RWPE1 (cell line): ENCODE results near the gene ANKDD1B.

Experiments used
- CTCF ChIA-PET: fragments of 350-600 bp; sonication (Branson Sonifier 250); formaldehyde crosslinking; extraction: SDS; loops from one replicate; lab custom pipeline; 2021; lab: Yijun Ruan, JAX
- POLR2A ChIA-PET: fragments of 400-600 bp; formaldehyde crosslinking; extraction: SDS; loops from one replicate; lab custom pipeline; 2020; ENCODE audit warnings: antibody characterized with exemption; ENCODE audit not compliant: low non-redundant PET; lab: Yijun Ruan, JAX
- DNase-seq: peaks from one replicate; pipeline ENCODE4 v3.0.0; 2012; ENCODE audit warnings: low spot score
- H3K27ac ChIP-seq: fragments of 450-650 bp; 2 replicates; pipeline ENCODE4 v1.5.1; 2017
- TF ChIP-seq, protein P1 (sequence below): fragments of 450-650 bp; conservative IDR thresholded peaks from 2 replicates; pipeline ENCODE4 v1.5.1; 2017; ENCODE audit warnings: low read depth, mild to moderate bottlenecking

ANKDD1B gene

DNA sequence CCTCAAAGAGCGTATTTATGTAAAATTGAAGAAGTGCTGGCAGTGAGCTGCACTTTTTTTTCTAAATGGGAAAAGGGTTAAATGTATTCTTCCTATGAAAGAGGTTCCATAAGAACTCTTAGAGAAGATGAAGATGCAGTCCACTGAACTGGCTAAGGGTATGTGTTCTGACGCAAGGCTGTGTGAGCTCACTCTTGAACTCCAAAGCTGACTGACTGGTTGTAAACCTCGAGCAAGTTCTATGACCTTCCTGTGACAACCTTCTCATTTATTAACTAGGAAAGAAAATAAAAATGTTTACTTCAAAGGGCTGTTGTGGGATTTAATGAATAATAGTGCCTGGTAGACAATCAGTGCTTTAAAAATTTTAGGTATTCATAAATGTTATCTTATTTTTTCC lies 59.3 kb downstream of the ANKDD1B start:
- ChIA-PET CTCF (no interaction called here), POLR2A (no interaction called here)
- DNase-seq = no peak
- H3K27ac ChIP-seq = no peak overlapping the region
- TF ChIP-seq, protein P1, sequence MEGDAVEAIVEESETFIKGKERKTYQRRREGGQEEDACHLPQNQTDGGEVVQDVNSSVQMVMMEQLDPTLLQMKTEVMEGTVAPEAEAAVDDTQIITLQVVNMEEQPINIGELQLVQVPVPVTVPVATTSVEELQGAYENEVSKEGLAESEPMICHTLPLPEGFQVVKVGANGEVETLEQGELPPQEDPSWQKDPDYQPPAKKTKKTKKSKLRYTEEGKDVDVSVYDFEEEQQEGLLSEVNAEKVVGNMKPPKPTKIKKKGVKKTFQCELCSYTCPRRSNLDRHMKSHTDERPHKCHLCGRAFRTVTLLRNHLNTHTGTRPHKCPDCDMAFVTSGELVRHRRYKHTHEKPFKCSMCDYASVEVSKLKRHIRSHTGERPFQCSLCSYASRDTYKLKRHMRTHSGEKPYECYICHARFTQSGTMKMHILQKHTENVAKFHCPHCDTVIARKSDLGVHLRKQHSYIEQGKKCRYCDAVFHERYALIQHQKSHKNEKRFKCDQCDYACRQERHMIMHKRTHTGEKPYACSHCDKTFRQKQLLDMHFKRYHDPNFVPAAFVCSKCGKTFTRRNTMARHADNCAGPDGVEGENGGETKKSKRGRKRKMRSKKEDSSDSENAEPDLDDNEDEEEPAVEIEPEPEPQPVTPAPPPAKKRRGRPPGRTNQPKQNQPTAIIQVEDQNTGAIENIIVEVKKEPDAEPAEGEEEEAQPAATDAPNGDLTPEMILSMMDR = no peak

DNA sequence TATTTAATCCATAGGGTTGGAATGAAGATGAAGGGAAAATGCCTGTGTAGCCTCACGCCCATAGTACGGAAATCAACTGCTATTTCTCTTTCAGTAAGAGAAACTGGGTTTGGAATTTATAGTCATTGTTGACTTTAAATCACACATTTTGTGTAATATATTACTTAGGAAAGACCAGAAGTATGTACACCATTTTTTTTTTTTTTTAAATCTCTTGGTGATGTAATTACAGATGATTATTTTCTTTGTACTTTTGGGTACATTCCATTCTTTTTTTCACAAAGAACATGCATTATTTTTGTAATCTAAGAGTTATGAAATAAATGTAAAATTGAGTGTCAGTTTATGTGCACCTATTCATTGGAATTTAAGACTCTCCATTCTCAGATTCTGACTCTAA lies 60.3 kb downstream of the ANKDD1B start:
- CTCF ChIA-PET = no interaction called here
- H3K27ac ChIP-seq = no peak overlapping the region
- DNase-seq = no peak
- TF ChIP-seq, protein P1 = no peak
- POLR2A ChIA-PET = no interaction called here

DNA sequence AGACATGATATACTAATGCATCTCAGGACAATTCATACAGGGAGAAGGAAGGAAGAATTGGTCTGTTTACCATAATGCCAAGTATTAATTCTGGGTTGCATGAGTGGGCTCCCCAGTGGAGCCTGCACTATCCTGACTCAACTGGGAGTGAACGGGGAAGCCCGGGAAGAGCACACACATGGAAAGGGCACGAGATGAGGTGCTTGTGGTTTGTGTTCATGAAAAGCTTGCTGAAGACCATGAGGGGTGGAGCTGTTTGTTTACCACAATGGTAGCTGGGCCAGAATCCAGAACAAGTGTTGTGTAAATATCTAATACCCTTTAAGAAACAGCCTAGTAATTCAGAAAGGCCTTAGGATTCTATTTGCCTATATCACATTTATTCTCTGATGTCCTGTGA lies 61.4 kb downstream of the ANKDD1B start:
- no peak for DNase-seq
- TF ChIP-seq, protein P1 = no peak
- POLR2A ChIA-PET = no interaction called here
- no peak overlapping the region for H3K27ac ChIP-seq
- CTCF ChIA-PET = no interaction called here

DNA sequence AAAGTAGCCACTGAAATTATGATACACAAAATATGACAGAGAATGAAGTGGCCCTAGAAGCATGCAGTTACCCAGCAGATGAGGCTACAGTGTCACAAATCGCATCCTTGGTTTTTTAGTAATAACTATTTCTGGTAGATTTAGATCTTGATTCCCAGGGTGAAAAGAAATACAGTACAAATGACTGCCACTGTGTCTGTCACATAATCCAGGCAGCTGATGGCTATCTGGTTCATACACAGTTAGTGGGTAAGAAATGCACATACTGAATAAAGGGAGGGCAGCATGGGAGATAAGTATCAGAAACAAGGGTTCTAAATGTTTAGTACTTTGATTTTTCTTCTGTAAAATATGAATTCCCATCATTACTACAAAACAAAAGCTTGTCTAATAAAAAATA lies 64.5 kb downstream of the ANKDD1B start:
- CTCF ChIA-PET = no interaction called here
- H3K27ac ChIP-seq = no peak overlapping the region

DNA sequence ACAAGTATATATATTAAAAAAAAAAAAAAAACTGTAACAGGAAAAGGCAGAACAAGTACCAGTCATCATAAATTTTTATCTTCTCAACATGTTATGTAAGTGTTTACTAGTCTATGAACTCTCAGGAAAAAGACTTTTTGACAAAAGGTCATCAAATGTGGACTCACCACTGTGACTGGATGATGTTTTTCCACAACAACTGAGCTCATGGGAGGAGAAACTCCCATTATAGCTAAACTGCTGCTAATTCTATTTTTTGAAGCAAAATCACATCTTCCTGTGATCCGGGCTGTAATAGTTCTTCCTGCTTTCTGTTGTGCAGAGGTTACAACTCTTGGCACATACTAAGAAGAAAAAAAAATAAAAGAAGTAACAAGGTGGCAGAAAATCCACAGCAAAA lies 66.4 kb downstream of the ANKDD1B start:
- TF ChIP-seq, protein P1 = no peak
- CTCF ChIA-PET = no interaction called here
- no peak overlapping the region for H3K27ac ChIP-seq
- POLR2A ChIA-PET = no interaction called here
- no peak for DNase-seq

More for the DNA sequence above, 64.5 kb downstream of the ANKDD1B start:
- TF ChIP-seq, protein P1 = no peak
- POLR2A ChIA-PET = no interaction called here
- no peak for DNase-seq

DNA sequence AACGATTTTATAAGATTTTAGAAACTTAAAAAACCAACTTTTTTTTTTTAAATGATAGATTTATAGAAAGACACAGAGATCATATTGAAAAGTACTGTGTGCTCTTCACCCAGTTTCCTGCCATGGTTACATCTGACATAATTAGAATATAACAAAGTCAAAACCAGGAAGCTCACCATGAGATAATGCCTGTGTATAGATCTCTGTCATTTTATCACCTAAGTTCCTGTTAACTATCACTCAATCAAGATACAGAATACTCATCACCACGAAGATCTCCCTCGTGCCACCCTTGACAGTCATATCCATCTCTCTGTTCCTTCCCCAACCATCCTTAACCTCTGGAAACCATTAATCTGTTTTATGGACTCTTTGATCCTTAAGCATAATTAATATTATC lies 66.9 kb downstream of the ANKDD1B start:
- DNase-seq = no peak
- ChIA-PET CTCF (interaction anchor here (0.7 kb wide), 1 partner anchor 15 kb away, joined by 3 read pairs; no protein-coding TSS in a partner anchor), POLR2A (no interaction called here)
- TF ChIP-seq, protein P1 = no peak
- no peak overlapping the region for H3K27ac ChIP-seq
